ENCODE results near the gene FAM169A. TPM values are rescaled to one million over a fixed set of nuclear protein-coding genes. Genes with fewer than 3 reads are reported as not detected.

FAM169A gene
- total RNA-seq, 1 donor = under 0.01 TPM

- no peak for DNase-seq (ENCODE audit: low read depth)
- H3K4me3 ChIP-seq (ENCODE audit: low read depth, low read length) = no peak overlapping the region
- TF ChIP-seq CTCF (IDR thresholded peaks at IDR 0.05; ENCODE audit: insufficient read depth, low read length) = no peak
Observed at GRCh38 chr5:74850789-74851425, 15.3 kb downstream of the FAM169A start.

- TF ChIP-seq CTCF (IDR thresholded peaks at IDR 0.05; ENCODE audit: insufficient read depth, low read length) = no peak
- no peak overlapping the region for H3K4me3 ChIP-seq (ENCODE audit: low read depth, low read length)
- no peak for DNase-seq (ENCODE audit: low read depth)
Observed at GRCh38 chr5:74850030-74850429, 16.2 kb downstream of the FAM169A start.

- TF ChIP-seq CTCF (IDR thresholded peaks at IDR 0.05; ENCODE audit: insufficient read depth, low read length) = no peak
- no peak overlapping the region for H3K4me3 ChIP-seq (ENCODE audit: low read depth, low read length)
- DNase-seq (ENCODE audit: low read depth) = no peak
Observed at GRCh38 chr5:74848553-74849025, 17.6 kb downstream of the FAM169A start.

GRCh38 chr5:74839229-74839628 lies 27.0 kb downstream of the FAM169A start:
- TF ChIP-seq CTCF (IDR thresholded peaks at IDR 0.05; ENCODE audit: insufficient read depth, low read length) = no peak
- no peak for DNase-seq (ENCODE audit: low read depth)
- no peak overlapping the region for H3K4me3 ChIP-seq (ENCODE audit: low read depth, low read length)

GRCh38 chr5:74838262-74838661 lies 27.9 kb downstream of the FAM169A start:
- DNase-seq (ENCODE audit: low read depth) = no peak
- no peak overlapping the region for H3K4me3 ChIP-seq (ENCODE audit: low read depth, low read length)
- TF ChIP-seq CTCF (IDR thresholded peaks at IDR 0.05; ENCODE audit: insufficient read depth, low read length) = no peak

GRCh38 chr5:74837115-74837514 lies 29.1 kb downstream of the FAM169A start:
- H3K4me3 ChIP-seq (ENCODE audit: low read depth, low read length) = no peak overlapping the region
- no peak for TF ChIP-seq CTCF (IDR thresholded peaks at IDR 0.05; ENCODE audit: insufficient read depth, low read length)
- DNase-seq (ENCODE audit: low read depth) = no peak

All from fibroblast of the aortic adventitia (primary cell).